GM21529 (cell line): Measurements from ENCODE around the gene C6orf136.

Experiments used
- ATAC-seq: cut with Tn5 transposase; IDR thresholded peaks from one replicate; pipeline ENCODE4 v1.9.1; 2021; ENCODE audit not compliant: unreplicated experiment

C6orf136 gene

DNA sequence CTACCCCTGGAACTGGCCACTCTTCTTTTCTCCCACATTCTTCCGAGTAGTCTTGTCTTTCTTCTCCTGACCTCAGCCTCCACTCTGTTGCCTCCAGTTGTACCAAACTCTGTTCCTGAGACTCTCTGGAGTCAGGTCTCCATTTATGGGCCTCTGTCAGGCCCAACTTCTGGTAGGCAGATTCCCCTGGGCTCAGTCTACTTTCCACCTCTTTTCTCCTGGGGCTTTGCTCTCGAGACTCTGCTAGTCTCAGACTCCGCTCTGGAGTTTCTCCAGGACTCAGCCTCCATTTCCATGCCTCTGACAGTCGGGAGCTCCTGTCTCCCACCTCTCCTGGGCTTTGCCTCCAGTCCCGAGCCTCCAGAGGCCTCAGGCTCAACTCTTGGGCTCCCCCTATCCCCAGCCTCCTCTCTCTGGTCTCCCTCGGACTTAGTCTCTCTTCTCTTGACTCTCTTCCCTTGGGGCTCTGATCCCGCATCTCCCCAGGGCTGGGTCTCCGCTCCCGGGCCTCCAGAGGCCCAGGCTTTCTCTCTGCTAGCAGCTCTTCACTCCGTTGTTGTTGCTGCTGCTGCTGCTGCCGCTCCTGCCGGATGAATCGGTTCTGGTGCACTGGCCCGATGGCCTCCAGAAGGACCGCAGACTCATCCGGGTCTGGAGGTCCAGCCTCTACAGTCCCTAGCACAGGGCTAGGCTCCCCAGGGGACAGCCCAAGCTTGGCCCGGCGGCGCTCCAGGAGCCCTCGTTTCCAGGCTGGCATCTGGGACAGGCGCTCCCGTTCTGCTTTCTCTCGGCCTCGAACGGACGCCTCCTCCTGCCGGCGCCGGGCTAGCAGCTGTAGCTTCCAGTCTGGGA is 38.5 kb downstream of the C6orf136 start:
- ATAC-seq = no peak

- ATAC-seq = peak; percentile 13
These were observed 39.3 kb downstream of the C6orf136 start, which contains the start of gene PPP1R18 for GRCh38 chr6:30686009-30686907. TSS of gene PPP1R18 (minus strand) at chr6:30686645. CDS start at chr6:30686018, 627 bp downstream.

DNA sequence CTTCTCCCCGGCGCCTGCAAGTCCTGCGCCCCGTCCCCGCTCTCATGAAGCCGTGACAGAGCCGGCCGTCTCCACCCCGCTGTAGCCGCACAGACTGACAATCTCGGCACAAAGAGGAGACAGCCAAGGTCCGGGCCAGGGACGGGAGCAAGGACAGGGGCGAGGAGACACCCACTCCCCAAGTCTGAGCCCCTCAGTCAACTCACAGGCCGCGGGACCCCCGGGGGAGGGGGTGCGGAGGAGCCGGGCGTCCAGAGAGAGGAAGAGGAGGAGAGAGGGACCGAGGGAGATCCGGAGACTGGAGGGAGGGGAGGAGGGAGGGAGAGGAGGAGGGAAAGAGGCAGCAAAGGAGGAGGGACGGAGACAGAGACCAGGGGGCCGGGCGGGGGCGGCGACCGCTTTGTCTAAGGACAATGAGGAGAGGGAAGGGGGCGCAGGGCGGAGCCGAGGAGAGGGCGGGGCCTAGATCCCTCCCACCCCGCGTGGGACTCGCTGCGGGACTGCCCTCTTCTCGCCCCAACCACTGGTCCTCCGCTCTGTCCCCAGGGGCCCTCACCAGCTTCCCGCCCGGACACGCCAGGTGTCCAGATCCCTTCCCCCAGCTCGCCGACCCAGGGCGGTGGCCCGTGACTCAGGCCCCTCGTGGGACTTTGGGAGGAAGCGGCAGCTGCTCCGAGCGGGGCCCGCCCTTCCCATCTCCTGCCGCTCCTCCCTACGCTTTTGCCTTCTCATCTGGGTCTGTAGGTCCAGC is 40.1 kb downstream of the C6orf136 start:
- ATAC-seq = peak; percentile 44

DNA sequence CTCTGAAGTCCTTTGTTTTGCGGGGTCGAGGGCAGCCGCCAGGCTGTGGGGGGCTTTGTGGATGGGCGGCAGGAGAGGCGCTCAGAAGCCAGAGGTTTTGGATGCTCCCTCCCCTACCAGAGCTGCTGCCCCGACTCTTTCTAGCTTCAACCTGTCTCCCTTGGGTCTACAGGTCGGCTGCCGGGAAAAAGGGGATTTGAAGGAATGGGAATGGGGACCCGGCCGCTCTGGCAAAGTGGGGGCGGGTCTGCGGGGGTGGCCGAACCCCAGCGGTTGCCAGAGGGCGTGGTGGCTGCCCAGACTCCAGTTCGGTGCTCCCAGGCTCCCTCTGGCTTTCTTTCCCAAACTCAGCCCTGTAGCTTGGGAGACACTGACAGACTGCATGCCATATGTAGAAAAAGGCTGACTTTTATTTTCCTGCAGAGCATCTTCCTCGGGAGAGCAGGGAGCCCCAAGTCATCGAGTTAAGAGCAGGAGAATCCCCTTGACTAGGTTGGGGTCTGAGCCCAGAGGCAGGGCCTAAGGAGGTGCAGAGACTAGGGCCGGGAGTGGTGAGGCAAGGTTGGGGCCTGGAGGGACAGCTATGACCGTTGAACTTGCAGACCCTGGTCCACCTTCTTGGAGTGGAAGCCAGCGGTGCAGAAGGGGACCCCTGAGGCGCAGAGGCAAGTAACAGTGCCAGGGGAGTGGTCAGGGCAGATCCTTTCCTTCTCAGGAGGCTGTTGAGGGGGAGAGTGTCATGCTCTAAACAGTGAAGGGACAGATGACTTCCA is 40.9 kb downstream of the C6orf136 start:
- ATAC-seq = no peak

GRCh38 chr6:30688569-30688968 is 41.6 kb downstream of the C6orf136 start:
- ATAC-seq = no peak

- no peak for ATAC-seq
These were observed 42.3 kb downstream of the C6orf136 start for GRCh38 chr6:30689022-30689865.

DNA sequence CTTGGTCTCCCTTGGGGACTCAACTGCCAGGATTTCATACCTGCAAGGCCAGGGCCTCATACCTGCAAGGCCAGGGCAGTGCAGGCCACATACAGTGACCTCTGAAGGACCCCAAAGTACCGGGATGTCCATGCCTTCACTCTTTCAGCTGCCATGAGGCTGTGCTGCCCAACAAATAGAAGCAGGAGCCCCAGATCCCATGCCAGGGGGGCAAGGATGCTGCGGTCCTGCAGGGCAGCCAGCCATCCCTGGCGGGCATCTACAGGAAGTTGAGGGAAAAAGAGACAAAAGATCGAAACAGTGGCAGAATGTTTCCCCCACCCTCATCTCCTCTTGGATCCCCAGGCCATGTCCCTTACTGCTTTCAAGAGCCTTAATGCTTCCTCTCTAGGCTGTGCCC is 43.1 kb downstream of the C6orf136 start:
- no peak for ATAC-seq

DNA sequence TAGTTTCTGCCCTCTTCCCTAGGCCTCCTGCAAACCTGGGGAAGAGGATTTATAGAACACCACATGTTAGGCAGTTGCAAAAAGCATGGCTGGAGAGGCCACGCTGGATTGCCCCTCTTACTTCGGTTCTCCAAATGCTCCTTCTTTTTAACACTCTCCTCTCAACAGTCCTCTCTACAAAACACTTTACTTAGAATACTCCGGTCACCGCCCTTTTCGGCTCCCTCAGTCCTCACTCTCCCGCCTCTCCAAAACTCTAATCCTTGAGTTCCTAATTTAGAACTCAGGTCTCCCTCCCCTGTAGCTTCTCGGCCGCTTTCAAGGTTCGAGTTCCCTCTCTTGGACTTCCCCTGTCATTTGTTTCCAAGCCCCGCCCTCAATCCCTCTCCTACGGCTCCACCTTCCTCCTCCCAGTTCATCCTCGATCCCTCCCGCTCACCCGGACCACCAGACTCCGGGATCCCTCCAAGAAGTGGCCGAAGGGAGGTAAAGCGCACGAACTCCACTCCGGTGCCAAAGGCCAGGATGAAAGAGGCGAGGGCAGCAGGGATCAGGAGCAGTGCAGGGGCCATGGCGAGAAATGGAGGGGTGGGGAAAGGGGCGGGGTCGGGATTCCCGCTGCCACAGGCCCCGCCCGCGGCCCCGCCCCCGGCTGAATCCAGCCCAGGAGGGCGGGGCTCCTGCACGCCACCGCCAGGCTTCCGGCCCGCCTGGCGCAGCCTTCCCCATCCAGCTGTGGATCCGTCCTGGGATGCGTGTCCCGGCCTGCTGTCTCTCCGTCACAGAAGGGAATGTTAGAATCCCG is 43.7 kb downstream of the C6orf136 start, which contains the start of gene NRM:
Gene NRM, minus strand, starts transcription at position 582 of the 805 bp plus-strand sequence. Its CDS starts 10 bp downstream, at position 572.
- ATAC-seq = no peak

- ATAC-seq = no peak
These were observed 44.4 kb downstream of the C6orf136 start for GRCh38 chr6:30691208-30691847.

- no peak for ATAC-seq
These were observed 49.5 kb downstream of the C6orf136 start for GRCh38 chr6:30696432-30696831.

GRCh38 chr6:30700340-30700739 is 53.4 kb downstream of the C6orf136 start:
- no peak for ATAC-seq
